GM21360 (cell line): ENCODE measurements around the gene PTCD1.
"Not testable (repeated sequence)": the region's sequence is repeated elsewhere in the genome, so short reads cannot be mapped to it uniquely, and the experiment has no call there.

Source experiments
- ATAC-seq: cut with Tn5 transposase; IDR thresholded peaks from one replicate; pipeline ENCODE4 v1.9.1; 2021; ENCODE audit warnings: mild to moderate bottlenecking, moderate library complexity; ENCODE audit not compliant: unreplicated experiment

The PTCD1 gene

DNA sequence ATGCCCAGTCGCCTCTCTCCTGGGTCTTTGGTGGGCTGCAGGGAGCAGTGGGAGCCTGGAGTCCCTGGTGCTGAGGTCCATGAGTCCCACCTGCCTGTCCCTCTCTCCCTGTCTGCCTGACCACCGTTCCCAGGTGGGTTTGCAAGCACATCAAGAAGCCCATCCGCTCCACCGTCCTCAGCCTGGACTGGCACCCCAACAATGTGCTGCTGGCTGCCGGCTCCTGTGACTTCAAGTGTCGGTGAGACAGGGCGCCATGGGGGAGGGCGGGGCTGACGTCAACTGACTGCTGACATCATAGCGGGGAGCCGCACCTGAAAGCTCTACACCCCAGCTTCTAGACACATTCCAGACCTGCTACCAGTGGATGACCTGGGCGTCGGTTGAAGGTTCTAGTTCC, 48.8 kb downstream of the PTCD1 start:
- ATAC-seq: no peak

DNA sequence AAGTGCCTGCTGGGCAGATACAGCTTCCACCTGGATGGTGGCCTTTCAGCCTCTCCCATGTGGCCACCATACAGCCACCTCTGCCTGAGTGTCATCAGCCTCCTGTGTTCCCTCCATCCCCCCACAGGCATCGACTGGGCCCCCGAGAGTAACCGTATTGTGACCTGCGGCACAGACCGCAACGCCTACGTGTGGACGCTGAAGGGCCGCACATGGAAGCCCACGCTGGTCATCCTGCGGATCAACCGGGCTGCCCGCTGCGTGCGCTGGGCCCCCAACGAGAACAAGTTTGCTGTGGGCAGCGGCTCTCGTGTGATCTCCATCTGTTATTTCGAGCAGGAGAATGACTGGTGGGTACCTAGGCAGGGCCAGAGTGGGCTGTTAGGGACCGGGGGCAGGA, 50.7 kb downstream of the PTCD1 start:
- no peak for ATAC-seq

DNA sequence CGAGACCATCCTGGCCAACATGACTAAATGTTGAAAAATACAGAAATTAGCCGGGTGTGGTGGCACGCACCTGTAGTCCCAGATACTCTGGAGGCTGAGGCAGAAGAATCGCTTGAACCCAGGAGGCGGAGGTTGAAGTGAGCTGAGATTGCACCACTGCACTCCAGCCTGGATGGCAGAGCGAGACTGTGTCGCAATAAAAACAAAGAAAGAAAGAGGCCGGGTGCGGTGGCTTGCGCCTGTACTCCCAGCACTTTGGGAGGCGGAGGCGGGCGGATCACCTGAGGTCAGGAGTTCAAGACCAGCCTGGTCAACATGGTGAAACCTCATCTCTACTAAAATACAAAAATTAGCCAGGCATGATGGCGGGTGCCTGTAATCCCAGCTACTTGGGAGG, 51.4 kb downstream of the PTCD1 start:
- not testable (repeated sequence) for ATAC-seq

DNA sequence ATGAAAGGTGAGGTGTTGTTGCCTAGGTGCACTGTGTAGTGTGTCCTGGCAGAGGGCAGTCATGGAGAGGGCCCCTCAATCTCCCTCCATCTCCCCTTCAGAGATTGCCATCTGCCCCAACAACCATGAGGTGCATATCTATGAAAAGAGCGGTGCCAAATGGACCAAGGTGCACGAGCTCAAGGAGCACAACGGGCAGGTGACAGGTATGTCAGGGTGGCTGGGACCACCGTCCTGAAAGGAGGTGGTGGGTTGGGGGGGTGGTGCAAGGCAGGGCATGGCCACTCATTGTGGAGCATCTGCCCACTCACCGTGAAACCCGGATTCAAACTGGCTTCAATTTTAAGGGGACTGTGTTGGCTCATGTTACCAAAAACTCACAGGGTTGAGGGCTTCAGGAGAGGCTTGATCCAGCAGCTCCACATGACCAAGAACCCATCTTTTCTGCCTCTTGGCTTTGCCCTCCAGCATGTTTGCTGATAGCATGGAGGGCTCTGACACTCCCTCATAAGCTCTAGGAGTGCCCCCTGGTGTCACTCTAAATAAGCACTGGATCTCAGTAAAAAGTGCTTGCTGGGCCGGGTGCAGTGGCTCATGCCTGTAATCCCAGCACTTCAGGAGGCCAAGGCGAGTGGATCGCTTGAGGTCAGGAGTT, 51.9 kb downstream of the PTCD1 start:
- no peak for ATAC-seq

DNA sequence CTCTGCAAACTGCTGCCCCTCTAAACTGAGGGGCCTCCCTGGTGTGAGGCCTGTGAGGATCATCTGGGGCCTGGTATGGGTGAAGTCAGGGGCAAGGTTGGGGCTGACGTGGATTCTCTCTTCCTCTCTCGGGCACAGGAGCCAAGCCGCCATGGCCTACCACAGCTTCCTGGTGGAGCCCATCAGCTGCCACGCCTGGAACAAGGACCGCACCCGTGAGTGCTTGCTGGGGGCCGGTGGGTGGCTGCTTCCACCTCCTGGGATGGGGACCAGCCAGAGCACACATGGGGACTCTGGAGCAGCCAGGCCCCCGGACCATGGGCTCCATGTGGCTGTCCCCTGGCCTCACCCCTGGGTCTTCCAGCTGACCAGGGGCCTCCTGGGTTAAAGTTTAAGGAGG, 53.0 kb downstream of the PTCD1 start:
- no peak for ATAC-seq

DNA sequence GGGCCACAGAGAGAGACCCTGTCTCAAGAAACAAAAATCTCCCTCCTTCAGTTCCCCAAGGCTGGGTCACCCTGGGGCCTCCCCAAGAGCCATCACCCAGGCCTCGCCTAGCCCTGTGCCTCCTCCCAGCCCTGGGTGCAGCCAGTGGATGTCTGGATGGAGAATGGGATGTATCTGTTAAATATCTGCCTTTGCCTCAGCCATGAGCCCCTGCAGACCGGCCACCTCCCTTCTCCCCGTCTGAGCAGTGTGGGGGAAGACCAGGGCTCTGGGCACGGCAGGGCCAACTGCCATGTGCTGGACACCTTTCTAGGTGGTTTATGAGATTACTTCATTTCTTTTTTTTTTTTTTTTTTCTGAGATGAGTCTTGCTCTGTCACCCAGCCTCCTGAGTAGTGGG, 54.1 kb downstream of the PTCD1 start:
- ATAC-seq: no peak

DNA sequence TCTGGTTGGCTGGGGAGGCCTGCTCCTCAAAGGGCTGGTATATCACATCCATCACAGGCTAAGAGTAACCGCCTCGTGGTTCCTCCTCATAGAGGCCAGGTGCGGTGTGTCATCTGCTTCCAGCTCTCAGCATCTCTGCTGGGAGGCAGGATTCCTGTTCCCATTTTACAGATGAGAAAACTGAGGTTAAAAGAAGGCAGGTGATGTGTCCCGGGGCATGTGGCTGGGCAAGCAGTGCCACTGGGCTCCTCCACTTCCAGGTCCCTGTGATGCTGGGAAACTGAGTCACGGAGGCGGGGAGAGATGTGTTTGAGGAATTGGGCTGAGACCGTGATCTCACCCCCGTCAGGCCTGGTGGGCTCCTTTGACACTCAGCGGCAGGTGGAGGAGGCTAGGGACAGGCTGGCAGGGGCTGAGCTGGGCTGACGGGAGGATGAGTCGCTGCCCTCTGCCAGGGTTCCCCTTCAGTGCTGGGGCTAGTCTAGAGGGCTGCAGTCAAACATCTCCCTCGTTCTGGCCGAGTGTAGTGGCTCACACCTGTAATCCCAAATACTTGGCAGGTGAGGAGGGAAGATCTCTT, 54.7 kb downstream of the PTCD1 start:
- no peak for ATAC-seq

DNA sequence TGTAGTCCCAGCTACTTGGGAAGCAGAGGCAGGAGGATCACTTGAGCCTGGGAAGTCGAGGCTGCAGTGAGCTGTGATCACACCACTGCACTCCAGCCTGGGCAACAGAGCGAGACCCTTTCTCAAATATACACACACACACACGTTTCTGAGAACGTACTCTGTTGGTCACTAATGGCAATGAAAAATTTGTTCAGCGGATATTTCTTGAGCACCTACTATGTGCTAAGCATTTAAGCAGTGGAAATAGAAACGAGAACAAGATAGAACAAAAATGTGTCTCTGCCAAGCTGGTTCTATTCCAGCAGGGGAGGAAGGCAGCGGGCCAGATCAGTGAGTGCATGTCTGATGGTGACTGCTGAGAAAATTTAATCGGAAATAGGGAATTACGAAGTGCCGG, 55.4 kb downstream of the PTCD1 start:
- ATAC-seq: no peak

DNA sequence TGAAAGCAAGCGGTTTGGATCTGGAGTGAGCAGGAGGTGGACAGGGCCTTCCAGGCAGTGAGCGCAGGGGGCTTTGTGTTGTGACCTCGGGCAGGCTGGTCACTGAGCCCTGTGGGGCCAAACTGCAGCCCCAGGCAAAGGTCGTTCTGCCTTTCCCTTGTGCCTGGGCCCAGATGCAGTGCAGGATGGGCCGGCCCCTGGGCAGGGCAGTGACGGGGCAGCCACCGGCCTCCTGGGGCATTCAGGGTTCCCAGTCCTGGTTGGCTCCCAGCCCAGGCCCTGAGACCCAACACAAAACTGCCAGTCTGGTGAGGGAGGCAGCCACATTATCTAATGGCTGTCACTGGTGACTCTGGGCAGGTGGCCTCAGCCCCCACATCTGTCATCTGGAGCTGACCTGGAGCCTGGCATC, 56.9 kb downstream of the PTCD1 start:
- no peak for ATAC-seq

DNA sequence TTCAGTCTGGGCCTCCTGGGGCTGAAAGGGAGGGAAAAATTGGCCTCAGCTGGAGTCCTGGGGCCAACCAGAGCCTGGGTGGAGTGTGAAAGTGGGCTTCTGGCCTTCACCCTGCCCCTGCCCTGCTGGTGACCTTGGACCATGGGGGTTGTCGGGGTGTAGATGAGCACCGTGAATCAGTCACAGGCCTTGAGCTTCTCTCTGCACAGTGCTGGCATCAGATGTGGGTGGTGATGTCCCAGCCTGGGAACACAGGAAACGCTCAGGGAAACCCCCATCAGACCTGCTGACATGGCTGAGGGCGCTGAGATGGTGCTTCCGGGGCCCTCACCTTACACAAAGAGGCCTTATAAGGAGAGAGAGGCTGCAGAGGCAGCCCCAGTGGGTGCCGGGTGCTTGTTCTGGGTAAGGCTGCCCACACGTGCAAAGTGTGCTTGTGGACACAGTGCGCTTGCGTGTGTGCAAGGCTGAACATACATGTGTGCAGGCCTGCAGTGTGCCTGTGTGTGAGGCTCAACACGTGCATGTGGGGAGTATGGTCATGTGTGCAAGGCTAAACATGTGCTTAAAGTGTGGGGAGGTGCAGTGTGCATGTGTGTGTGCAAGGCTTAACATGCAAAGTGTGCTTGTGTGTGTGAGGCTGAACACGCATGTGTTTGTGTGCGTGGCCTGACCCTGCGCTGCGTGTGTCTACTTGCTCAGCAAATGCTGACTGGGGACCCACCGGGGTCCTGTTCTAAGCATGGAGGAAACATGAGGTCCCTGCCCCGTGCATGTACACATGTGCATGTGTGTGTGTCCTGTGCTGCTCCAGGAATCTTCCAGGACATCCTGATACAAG, 57.6 kb downstream of the PTCD1 start:
- peak; percentile 71 for ATAC-seq

DNA sequence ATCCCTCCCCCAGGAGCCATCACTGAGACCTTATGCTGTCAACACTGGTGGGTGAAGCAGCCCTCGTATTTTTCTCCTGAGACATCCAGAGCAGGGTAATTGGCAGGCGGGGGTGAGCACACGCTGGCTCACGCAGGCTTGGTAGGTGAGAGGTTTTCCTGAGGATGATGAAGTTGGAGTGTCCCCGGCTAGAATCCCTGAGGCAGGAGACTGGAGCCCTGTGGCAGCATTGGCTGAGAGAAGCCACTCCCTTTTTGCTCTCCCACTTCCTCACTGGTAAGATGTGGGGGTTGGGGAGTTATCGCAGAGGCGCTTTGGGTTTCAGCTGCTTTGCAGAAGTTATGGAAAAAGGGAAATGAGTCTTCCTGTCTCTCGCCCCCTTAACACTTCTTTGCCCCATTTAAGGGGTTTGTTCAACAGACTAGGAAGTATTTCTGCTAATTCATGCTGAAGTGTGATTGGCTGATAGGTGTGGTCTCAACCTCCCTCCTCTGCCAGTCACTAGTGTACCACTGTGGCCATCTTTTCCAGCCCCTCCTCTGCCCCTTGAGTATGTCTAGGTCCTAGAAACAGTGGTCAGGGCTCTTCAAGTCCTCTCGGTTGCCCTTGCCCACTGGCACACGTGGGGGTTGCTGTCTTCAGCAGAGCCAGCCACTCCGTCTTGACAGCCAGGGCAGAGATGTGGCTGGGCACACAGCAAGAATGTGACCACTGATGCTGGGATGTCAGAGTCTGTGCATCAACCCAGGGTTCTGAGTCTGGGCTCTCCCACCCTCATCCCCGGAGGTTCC, 58.4 kb downstream of the PTCD1 start:
- ATAC-seq: peak; percentile 29

DNA sequence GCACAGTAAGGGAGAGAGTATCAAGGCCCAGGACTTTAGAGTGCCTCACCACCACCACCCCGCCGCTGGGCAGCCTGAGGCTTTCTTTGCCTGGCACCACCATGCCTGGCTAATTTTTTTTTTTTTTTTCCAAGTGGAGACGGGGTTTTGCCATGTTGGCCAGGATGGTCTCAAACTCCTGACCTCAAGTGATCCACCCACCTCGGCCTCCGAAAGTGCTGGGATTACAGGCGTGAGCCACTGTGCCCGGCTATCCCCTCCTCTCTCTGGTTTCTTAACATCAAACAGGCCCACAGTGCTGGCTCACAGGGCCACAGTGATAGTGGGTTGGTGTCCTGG, 58.9 kb downstream of the PTCD1 start:
- not testable (repeated sequence) for ATAC-seq

DNA sequence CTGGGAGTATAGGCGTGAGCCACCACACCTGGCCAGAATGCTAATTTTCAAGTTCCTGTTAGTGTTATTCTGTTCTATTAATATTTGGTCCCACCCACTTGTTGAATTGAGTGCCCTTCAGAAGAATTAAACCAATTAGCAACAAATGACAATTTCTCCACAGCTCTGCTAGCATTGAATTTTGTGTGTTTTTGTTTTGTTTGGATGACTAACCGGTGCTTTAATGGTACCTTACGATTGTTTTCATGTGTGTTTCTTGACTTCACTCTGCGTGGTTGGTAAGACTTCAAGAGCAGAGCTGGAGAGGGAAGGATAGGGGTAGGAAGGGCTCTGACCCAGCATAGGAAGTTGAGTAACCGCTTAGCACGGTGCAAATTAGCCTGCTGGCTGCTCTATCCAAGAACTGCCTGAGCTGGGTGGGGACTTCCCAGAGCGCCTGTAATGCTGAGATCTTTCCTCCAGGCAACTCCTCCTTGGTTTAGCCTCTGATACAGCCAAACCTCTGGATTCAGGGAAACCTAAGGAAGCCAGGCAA, 59.5 kb downstream of the PTCD1 start:
- ATAC-seq: no peak

DNA sequence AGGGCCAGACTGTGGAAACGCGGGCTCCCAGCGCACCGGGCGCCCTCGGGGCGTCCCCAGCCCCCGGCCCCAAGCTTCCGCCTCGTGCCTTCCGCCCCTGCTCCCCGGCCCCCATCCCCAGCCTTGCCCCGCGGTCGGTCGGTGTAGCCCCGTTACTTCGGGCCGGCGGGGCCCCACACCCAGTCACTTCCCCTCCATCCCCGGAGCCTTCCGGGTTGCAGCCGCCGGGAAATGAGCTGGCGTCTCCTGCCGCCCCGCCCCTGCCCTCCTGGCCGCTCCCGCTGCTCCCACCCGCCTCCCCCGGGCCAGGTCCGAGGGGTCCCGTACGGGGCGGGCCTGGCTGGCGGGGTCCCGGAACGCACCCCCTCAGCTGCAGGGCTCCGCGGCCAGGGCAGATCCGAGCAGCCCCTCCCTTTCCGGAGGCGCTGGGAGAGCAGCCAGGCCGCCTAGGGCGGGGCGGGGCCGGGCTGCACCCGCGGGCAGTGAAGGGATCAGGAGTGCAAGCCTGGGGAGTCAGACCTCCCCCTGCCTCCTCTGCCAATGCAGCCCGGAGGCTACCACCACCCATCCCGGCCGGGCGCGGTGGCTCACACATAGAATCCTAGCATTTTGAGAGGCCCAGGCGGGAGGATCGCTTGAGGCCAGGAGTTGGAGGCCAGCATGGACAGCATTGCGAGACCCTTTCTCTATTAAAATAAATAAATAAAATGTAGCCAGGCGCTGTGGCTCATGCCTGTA, 63.4 kb downstream of the PTCD1 start:
- peak; percentile 36 for ATAC-seq

DNA sequence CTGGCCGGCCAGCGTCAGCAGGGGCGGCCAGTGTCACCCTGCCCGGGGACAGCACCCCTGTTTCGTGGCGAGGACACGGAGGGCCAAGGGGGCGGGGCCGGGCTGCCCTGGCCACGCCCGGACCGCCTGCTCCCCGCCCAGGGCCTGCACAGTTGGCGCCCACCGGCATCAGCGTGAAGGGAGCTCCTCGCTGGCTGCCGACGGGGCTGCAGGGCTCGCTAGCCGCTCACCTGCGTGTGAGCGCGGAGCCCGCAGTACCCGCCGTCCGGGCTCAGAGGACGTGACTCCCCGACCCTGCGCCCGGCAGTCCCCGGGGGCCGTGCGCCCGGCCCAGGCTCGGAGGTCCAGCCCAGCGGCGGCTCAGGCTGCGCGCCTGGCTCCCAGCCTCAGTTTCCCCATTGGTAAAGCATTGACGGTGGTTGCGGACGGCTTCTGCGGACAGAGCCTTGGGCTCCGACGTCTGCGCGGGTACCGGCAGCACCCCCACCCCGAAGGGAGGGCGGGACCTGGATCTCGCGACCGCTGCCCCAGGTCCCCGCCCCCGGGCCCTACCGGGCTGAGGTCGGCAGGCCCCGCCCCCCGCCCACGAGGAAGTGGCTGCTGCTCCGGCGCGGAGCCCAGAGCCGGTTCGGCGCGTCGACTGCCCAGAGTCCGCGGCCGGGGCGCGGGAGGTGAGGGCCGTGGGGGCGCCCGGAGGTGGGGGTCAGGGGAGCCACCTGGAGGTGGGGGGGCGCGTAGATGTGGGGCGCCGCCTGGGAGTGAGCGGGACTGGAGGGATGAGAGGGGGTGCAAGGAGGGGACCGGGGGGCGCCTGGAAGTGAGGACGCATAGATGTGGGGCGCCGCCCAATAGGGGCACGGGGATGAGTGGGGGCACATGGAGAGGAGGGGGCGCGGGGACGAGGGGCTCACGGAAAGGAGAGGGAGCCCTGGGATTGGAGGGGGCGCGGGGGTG, 64.2 kb downstream of the PTCD1 start, which contains the start of gene ARPC1B:
TSS of gene ARPC1B (plus strand) at position 620 of the 954 bp plus-strand sequence. CDS start 10,985 bp downstream, outside the sequence.
- ATAC-seq: peak; percentile 49

DNA sequence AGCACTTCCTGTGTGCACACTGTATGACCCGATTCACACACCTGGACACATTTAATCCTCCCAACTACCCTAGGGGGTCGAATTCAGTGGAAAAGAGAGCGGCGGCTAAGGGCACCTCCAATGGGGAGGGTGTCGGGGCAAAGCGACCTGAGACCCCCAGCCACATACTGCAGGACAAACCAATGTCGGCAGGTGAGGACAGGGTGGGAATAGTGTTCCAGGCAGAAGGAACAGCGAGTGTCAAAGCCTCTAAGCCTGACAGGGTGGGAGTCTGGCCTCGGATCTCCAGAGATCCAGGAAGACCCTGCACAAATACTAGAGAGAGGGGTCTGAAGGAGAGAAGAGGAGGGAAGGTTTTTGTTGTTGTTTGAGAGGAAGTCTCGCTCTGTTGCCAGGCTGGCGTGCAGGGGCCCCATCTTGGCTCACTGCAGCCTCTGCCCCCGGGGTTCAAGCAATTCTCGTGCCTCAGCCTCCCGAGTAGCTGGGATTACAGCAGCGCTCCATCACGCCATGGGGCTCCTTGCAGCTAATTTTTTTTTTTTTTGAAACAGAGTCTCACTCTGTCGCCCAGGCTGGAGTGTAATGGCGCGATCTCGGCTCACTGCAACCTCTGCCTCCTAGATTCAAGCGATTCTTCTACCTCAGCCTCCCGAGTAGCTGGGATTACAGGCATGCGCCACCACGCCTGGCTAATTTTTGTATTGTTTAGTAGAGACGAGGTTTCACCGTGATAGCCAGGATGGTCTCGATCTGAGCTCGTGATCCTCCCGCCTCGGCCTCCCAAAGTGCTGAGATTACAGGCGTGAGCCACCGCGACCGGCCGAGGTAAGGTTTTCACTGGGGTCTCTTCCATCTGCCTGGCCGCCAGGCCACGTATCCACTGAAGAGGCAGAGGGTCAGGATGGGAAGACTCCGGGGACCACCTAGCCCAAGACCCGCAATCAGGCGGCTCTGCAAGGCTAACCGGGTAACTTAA, 65.2 kb downstream of the PTCD1 start:
- no peak for ATAC-seq

DNA sequence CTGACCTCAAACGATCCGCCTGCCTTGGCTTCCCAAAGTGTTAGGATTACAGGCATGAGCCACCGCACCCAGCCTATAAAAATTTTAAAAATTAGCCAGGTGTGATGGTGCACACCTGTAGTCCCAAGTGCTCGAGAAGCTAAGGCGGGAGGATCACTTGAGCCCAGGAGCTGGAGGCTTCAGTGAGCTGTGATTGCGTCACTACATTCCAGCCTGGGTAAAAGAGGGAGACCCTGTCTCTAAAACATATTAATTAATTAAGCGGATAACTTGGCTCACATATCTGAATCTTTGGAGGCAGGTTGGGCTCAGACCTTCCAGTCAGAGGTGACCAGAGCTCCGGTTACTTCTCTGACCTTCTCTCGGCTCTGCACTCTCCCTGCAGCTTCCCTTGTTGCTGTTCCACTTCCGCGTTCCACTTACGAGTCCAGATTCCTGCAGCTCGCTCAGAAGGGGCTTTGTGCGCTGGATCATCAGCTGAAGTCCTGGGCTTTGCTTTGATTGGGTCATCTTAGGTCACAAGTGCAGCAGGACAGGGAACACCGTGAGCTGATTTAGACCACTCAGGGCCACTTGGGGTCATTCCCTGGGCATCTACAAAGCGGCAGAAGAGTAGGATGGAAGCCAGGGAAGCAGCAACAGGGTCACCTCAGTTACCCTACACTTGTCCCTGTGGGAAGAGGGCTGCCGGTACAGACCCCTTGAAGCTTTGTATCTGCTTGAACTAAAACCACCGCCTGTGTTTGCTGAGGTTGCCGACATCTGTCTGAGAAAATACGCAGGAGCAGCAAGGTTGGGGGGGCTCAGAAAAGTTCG, 66.1 kb downstream of the PTCD1 start:
- ATAC-seq: no peak
